ENCODE results near the gene RAB11FIP4.

DNA sequence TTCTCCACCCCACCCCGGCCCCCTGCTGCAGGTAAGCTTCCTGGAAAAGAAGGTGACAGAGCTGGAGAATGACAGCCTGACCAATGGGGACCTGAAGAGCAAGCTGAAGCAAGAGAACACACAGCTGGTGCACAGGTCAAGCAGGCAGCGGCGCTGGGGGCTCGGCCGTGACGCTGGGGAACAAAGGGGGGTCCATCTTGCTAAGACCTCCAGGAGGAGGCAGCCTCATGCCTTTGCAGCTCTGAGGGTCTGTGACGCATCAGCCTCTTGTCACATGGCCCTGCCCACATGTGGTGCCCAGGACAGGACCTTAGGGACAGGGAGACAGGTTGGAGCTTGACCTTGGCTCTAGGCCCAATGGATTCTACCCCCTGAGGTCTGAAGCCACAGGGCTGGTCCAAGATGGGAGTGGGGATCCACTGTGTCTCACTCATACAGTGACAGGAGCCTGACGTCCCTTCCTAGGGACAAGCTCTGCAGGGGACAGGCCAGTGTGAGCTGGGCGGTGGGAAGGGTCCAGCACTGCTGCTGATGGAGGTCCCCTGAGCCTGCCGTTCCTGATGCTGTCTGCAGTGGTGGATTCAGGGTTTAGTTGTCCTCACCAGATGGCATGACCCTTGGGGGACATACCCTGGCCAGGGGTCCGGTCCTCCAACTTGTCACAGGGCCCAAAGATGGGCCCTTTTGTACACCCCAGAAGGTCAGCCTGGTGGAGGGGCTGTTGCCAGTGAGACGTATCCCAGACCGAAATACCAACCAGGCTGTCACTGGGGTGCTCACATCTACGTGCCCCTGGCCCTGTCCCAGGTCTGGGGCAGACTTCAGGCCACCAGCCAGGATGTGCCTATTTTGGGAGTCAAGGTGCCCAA lies 132.6 kb downstream of the RAB11FIP4 start:
- TF ChIP-seq, protein P1, sequence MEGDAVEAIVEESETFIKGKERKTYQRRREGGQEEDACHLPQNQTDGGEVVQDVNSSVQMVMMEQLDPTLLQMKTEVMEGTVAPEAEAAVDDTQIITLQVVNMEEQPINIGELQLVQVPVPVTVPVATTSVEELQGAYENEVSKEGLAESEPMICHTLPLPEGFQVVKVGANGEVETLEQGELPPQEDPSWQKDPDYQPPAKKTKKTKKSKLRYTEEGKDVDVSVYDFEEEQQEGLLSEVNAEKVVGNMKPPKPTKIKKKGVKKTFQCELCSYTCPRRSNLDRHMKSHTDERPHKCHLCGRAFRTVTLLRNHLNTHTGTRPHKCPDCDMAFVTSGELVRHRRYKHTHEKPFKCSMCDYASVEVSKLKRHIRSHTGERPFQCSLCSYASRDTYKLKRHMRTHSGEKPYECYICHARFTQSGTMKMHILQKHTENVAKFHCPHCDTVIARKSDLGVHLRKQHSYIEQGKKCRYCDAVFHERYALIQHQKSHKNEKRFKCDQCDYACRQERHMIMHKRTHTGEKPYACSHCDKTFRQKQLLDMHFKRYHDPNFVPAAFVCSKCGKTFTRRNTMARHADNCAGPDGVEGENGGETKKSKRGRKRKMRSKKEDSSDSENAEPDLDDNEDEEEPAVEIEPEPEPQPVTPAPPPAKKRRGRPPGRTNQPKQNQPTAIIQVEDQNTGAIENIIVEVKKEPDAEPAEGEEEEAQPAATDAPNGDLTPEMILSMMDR (IDR thresholded peaks at IDR 0.05): no peak
- no peak for TF ChIP-seq POLR2A (IDR thresholded peaks at IDR 0.05)
